HG03135 (cell line): Measurements from ENCODE around the gene TFB1M.
"Not testable (repeated sequence)": the region's sequence is repeated elsewhere in the genome, so short reads cannot be mapped to it uniquely, and the experiment has no call there.

Experiments used
- ATAC-seq: cut with Tn5 transposase; IDR thresholded peaks from one replicate; pipeline ENCODE4 v1.9.1; 2021; ENCODE audit warnings: mild to moderate bottlenecking, moderate library complexity; ENCODE audit not compliant: unreplicated experiment

The TFB1M gene

DNA sequence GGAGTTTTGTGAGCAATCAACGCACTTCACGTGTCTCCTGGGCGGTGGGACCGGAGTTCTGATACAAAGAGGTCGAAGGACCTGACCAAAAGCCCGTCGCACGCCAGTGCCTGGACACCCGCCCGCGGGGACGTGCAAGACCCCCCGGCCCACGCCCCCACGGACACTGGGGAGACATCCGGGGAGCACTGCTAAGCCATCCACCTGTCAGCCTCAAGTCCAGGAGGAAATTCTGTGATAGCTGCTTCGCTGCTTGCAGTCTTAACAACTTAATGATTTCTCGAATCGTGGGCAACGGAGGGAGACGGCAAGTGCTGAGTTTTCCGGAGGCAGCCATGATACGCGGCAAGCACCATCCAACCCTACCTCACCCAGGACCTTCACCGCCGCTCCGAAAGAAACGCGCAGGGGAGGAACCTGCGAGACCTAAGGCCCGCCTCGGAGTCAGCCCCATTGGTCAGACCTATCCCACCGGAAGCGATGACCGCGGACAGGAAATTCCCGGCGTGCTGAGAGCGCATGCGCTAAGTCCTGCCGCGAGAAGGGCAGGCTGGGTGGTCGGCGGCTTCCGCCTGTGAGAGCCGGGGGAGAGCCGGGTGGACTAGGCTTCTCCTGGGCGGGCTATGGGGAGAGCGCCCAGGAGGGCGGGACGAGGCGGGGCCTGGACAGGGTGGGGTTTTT lies at the start of gene TFB1M:
Gene TFB1M (minus strand): TSS at position 393 of the 681 bp plus-strand sequence. CDS start 56 bp downstream, at position 337.
- ATAC-seq, result peak; percentile 97

DNA sequence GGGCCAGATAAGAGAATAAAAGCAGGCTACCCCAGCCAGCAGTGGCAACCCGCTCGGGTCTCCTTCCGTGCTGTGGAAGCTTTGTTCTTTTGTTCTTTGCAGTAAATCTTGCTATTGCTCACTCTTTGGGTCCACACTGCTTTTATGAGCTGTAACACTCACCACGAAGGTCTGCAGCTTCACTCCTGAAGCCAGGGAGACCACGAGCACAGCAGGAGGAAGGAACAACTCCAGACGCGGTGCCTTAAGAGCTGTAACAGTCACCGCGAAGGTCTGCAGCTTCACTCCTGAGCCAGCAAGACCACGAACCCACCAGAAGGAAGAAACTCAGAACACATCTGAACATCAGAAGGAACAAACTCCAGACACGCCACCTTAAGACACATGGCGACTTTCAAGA lies 49.7 kb upstream of the TFB1M start:
- not testable (repeated sequence) for ATAC-seq

DNA sequence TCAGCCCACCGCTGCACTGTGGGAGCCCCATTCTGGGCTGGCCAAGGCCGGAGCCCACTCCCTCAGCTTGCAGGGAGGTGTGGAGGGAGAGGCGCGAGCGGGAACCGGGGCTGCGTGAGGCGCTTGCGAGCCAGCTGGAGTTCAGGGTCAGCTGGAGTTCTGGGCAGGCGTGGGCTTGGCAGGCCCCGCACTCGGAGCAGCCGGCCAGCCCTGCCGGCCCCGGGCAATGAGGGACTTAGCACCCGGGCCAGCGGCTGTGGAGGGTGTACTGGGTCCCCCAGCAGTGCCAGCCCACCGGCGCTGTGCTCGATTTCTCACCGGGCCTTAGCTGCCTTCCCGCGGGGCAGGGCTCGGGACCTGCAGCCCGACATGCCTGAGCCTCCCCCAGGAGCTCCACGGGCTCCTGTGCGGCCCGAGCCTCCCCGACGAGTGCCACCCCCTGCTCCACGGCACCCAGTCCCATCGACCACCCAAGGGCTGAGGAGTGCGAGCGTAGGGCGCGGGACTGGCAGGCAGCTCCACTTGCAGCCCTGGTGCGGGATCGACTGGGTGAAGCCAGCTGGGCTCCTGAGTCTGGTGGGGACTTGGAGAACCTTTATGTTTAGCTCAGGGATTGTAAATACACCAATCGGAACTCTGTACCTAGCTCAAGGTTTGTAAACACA lies 48.8 kb upstream of the TFB1M start:
- not testable (repeated sequence) for ATAC-seq

DNA sequence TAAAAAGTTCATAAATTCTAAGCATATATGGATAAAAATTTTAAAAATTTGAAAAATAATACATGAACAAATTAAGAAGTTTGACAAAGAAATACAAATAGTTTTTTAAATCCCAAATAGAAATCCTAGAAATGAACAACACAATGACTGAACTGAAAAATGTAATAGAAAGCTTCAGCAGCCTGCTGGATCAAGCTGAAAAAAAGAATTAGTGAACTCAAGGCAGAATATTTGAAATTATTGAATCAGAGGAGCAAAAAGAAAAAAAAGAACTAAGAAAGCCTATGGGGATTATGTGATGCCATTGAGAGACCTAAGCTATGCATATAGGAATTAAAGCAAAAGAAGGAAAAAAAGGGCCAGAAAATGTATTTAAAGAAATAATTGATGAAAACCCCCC lies 39.9 kb upstream of the TFB1M start:
- no peak for ATAC-seq

DNA sequence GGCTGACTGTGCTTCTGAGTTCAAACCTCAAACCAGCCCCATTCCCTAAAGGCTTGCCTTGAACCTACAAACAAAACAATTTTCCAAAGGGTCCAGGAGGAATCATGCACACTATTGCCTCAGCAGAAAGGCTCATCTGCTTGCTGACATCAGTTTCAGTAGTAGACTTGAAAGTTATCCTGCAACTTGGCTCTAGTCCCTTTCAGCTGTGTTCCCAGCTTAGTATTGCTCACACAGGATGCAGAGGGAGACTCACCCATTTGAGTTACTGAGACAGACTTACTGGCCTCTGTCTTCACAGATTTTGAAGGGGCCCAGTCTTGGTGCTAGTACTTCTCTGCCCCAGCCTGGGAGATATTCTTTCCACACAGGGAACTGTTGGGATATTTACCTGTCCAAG lies 38.5 kb upstream of the TFB1M start:
- ATAC-seq, result no peak

DNA sequence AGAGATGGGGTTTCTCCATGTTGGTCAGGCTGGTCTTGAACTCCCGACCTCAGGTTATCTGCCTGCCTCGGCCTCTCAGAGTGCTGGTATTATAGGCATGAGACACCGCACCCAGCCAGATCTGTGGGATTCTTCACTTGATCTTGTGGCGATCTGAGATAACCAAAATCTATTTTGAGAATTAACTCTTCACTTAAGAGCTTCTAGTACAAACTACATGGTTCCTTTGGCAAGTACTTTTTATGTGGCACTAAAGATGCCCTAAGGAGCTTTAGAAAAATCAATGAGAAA lies 37.8 kb upstream of the TFB1M start:
- no peak for ATAC-seq

DNA sequence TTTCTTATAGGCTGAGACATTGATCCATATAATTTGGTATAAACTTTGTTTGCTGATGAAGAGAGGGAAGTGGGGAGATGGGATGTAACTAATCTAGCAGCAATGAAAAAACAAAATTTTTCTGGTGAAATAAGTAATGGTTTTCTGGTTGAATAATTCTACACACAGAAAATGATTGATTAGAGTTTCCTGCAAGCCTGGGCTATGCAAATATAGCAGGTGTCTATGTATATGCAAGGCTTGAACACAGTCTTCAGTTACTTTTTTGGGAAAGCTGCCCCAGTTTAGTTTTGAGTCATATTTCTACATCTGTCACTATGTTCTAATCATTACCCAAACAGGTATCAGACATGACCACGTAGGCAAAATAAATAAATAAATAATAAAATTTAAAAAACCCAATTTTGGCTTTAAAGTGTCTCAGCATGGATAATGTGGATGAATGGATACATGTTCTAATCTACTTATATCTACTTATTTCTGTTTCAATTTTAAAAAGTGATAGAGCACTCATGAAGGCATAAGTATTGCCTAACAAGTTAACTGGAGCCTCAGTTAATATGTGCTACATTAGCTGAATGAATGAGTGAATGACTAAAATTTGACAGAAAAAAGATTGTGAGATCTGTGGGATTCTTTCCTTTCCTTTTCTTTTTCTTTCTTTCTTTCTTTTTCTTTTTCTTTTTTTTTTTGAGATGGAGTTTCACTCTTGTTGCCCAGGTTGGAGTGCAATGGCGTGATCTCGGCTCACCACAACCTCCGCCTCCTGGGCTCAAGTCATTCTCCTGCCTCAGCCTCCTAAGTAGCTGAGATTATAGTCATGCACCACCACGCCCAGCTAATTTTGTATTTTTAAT lies 37.2 kb upstream of the TFB1M start:
- peak; percentile 97 for ATAC-seq

DNA sequence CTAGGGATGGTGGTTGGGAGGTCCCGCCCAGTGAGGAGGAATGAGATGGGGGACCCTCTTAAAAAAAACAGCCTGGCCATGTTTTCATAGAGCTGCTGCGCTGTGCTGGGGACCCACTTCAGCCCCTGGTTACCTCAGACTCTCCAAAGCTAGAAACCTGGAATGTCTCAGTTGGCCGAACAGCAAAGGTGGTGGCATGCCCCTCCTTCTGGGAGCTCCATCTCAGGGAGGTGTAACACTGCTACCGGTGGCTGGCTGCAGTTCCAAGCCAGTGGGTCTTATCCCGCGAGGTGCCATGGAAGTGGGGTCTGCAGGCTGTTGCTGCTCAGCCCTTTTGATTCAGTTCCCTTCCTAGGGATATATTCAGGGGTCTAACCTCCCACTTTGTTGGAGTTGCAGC lies 35.7 kb upstream of the TFB1M start:
- no peak for ATAC-seq

DNA sequence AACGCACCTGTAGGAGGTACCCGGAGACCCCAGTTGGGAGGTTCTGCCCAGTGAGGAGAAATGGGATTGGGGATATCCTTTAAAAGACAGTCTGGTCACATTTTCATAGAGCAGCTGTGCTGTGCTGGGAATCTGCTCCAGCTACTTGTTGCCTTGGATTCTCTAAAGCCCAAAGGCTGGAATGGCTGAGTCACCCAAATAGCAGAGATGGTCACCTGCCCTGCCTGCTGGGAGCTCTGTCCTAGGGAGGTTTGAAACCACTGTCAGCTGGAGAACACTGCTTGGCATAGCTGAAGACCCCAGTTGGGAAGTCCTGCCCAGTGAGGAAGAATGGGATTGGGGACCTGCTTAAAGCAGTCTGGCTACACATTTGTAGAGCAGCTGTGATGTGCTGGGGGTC lies 34.8 kb upstream of the TFB1M start:
- ATAC-seq, result no peak

DNA sequence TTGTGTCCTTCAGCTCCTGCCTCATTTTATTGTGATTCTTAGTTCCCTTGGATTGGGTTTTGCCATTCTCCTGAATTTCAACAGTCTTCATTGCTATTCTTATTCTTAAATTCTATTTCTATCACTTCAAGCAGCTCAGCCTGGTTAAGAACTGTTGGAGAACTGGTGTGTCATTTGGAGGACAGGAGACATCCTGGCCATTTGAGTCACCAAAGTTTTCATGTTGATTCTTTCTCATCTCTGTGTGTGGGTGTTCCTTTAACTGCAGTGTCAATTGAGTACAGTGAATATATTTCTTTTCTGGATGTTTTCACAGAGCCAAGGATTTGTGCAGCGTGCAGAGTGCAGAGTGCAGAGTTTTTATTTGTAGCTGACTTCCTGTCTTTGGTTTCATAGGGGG lies 33.5 kb upstream of the TFB1M start:
- no peak for ATAC-seq

DNA sequence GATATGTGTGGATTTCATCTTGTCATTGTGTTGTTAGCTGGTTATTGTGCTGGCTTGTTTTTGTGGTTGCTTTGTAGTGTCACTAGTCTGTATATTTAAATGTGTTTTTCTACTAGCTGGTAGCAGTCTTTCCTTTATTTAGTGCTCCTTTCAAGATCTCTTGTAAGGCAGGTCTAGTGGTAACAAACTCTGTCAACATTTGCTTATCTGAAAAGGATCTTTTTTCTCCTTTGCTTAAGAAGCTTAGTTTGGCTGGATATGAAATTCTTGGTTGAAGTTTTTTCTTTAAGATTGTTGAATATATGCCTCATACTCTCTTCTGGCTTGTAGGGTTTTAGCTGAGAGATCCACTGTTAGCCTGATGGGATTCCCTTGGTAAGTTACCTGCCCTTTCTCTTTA lies 32.7 kb upstream of the TFB1M start:
- ATAC-seq, result no peak

DNA sequence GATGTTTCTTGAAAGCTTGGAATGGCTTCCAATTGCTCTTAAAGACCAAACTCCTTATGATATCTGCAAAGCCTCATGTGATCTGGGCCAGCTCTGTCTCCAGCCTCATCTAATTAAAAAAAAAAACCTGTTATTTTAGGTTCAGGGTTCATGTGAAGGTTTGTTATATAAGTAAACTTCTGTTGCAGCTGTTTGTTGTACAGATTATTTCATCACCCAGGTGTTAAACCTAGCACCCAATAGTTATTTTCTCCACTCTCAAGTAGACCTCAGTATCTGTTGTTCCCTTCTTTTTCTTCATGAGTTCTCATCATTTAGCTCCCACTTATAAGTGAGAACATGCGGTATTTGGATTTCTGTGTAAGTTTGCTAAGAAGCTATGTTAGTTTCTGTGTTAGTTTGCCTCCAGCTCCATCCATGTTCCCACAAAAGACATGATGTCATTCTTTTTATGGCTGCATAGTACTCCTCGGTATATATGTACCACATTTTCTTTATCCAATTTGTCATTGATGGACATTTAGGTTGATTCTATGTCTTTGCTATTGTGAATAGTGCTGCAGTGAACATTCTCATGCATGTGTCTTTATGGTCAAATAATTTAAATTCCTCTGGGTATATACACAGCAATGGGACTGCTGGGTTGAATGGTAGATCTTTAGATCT lies 30.2 kb upstream of the TFB1M start:
- ATAC-seq, result no peak

DNA sequence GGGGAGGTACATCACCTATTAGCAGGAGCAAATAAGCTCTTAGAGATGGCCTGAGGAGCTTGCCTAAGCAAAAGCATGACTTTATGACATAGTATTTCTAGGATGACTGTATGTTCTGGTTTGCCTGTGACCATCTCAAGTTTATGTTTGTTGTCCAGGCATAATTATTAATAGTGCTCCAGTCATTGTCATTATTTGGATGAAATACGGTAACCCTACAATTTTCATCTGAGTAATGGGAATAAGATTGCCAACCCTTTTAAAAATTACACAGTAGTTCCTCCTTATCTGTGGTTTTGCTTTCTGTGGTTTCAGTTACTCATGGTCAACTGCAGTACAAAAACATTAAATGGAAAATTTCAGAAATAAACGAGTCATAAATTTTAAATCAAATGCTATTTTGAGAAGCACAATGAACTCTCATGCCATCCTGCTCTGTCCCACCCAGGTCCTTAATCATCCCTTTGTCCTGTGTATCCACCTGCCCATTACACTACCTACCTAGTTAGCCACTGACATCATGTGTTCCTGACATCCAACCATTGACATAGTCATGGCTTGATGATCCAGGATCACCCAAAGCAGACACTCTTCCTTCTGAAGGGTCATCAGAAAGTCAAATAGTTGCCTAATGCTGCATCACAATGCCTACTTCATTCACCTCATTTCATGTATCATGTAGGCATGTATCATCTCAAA lies 27.0 kb upstream of the TFB1M start:
- peak; percentile 65 for ATAC-seq

DNA sequence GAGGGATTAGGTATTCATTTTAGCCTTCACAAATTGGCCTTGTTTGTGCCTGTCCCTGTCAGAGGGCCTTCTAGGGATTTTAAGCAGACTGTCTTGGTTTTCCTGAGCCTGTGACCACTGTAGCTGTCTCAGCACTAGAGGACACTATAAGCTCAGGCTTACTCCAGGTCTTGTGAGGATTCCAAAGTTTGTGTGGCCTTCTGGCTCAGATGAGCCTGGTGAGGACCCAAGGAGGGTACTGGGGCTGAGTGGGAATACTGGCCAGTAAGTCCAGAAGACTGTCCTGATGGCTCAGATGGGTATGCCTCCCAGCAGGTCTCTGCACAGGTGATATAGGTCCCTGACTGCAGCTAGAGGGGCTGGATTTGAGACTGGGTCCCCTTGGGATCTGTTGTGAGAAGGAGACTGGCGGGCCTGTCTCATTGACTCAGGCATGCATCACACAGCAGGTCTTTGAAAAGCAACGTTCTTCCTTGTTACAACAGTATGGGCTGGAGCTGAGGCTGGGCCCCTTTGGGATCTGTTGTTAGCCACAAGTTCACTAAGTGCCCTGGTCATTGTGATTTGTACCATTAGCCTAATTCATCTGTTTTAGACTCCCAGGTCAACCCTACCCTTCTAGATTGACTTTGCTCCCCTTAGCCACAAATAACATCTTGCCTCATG lies 26.3 kb upstream of the TFB1M start:
- peak; percentile 32 for ATAC-seq

DNA sequence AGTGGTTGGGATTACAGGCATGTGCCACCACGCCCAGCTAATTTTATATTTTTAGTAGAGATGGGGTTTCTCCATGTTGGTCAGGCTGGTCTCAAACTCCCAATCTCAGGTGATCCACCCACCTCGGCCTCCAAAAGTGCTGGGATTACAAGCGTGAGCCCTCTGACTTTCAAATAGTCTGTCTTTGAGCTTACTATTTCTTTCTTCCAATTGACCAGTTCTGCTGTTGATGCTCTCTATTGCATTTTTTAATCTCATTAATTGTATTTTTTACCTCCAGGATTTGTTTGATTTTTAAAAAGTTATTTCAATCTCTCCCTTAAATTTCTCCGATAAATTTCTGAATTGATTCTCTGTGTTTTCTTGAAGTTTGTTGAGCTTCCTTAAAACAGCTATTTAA lies 25.6 kb upstream of the TFB1M start:
- ATAC-seq, result not testable (repeated sequence)

DNA sequence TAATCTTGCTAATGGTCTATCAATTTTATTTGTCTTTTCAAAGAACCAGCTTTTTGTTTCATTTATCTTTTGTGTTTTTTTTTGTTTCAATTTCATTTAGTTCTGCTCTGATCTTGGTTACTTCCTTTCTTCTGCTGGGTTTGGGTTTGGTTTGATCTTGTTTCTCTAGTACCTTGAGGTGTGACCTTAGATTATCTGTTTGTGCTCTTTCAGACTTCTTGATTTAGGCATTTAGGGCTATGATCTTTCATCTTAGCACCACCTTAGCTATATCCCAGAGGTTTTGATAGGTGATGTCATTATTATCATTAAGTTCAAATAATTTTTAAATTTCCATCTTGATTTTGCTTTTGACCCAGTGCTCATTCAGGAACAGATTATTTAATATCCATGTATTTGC lies 24.0 kb upstream of the TFB1M start:
- not testable (repeated sequence) for ATAC-seq

DNA sequence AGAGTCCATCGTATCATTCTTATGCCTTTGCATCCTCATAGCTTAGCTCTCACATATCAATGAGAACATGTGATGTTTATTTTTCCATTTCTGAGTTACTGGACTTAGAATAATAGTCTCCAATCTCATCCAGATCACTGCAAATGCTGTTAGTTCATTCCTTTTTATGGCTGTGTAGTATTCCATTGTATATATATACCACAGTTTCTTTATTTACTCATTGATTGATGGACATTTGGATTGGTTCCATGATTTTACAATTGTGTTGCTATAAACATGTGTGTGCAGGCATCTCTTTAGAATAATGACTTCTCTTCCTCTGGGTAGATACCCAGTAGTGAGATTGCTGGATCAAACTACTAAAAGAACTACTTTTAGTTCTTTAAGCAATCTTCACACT lies 21.0 kb upstream of the TFB1M start:
- ATAC-seq, result no peak

DNA sequence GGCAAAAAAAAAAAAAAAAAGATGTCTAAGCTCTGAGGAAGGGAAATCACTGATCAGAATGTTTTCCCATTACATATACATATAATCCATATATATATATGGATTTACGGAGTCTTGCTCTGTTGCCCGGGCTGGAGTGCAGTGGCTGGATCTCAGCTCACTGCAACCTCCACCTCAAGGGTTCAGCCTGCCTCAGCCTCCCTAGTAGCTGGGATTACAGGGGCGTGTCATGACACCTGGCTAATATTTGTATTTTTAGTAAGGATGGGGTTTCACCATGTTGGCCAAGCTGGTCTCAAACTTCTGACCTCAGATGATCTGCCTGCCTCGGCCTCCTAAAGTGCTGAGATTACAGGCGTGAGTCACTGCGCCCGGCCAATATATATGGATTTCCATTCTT lies 19.8 kb upstream of the TFB1M start:
- ATAC-seq, result not testable (repeated sequence)

DNA sequence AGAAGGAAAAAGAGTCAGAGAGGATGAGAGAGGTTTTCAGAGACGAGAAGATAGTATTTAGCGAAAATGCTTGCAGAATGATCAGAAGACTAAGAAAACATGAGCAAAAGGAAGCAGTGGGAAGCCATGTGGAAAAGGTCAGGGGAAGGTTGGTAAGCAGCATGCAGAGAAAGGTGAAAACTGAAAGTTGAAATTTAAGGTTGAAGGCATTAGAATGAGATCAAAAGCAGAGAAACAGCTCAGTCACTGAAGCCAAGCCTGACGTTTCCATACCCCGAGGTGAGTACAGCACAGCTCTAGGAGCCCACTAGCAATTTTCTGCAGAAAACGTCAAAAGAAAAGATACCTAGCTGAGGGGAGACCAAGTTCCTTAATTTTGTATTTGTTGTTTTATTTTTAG lies 19.1 kb upstream of the TFB1M start:
- peak; percentile 55 for ATAC-seq

DNA sequence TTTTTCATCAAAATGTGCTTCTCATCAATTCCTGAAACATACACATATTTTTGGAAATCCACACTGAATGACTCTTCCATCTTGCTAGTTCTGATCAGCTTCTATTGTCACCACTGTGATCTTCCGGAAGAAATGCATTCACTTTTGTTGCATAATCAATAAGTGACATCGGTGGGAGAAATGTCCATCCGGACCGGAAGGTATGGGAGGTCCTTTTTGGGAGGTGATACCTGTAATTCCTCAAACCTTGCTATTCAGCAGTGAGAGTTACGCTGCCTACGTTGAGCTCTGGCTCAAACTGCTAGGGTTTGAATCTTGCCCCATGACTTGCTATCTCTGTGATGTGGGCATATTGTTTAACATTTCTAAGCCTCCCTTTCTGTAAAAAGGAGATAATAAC lies 16.6 kb upstream of the TFB1M start:
- no peak for ATAC-seq
